ENCODE measurements around the gene GABRA4.

Gene GABRA4

GRCh38 chr4:46927201-46927600, 66.2 kb downstream of the GABRA4 start:
- no peak for DNase-seq

GRCh38 chr4:46924789-46925529, 68.4 kb downstream of the GABRA4 start:
- no peak for DNase-seq

DNA sequence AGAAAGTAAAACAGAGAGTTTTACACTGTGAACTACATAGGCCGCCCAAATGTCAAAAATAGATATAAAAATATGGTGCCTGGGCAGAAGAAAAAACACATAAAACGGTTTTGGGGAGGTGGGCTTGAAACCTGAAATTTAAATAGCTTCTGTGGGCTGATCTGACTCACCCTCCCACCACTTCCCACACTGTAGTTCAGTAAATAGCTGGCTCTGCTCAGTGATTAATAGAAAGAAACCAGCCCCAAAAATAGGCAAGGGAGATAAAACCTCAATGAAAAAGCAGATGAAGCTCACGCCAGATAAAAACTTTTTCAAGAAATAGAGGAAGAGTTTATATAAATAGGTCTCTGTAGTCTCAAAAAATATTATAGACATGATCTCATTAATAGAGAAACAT, 71.2 kb downstream of the GABRA4 start:
- no peak for DNase-seq

GRCh38 chr4:46909078-46909477, 84.3 kb downstream of the GABRA4 start, which contains the start of gene COX7B2:
TSS of gene COX7B2 (minus strand) at chr4:46909245. CDS start at chr4:46735192, 174,053 bp downstream.
- no peak for DNase-seq

DNA sequence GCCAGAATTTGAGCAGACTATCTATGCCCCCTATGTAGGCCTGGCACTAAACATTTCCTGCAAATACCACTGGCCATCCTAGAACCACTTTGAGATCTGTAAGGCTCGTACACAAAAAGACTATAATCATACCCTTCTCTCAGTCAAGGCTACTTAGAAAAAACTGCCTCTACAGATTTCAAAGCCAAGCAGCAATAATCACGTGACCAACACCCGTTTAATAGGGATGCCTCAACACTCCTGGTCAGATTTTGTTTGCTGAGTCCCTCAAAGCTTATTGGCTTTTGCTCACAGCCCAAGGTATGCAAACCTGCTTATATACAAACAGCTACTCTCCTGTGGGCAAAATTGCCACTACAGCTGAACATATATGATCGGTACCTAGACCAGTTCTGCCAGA, 85.2 kb downstream of the GABRA4 start:
- no peak for DNase-seq

DNA sequence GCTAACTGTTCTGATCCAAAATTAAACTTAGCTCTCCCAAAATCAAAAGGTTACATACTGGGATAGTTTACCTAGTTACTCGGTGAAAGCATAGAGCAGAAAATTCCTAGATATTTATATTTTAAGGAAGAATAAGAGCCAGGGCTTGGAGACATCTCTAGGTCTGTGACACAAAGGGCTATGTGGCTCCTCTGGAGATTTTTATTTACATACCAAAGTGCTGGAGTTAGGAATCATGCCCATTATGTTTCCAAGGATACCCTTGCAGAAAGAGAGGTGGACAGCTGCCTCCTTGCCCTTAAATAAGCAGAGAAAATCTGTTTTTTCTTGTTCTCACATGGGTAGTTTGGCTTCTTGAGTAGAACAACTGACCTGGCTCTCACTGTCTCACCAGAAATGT, 93.3 kb downstream of the GABRA4 start:
- no peak for DNase-seq

DNA sequence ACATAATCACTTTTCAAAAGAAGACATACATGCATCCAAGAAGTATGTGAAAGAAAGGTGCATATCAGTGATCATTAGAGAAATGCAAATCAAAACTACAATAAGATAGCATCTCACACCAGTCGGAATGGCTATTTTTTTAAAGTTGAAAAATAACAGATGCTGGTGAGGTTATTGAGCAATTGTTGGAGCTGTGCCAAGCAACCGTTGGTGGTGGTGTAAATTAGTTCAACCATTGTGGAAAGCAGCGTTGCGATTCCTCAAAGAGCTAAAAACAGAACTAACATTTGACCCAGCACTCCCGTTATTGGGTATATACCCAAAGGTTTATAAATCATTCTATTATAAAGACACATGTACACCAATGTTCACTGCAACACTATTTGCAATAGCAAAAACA, 98.6 kb downstream of the GABRA4 start:
- DNase-seq: no peak

DNA sequence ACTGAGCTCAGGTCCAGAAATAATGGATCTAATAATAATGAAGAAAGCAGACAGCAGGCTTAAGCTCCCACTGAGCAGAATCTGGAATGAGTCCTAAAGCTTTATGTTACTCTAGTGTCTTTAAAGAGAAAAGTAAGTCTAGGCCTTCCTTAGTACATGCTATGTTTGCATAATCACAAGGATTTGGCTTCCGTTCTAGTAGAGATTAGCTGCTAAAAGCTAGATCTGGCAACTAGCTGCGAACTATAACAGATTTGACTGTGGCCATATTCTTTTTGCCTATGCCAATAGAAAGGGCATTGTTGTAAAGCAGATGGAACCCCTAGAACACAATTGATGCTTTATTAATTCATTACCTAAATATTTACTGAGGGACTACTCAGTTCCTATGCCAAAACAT, 103.3 kb downstream of the GABRA4 start:
- no peak for DNase-seq

GRCh38 chr4:46889410-46889809, 104.0 kb downstream of the GABRA4 start:
- DNase-seq: no peak

DNA sequence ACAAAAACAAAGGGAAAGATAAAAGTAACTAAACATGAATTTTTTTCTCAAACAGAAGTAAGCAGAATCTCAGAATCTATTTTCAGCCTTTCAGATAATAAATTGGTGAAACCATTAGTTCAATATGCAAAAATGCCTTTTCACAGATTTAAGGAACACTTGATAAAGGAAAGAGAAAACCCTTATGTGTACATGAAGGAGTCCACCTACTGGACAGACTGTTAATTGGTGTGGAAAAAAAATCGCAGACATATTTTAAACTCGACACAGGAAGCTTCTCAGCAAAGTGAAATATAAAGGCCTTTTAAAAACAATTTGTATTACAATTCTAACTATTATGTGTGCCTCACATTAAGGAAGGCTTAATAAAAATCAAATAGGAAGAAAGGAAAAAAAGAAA, 106.7 kb downstream of the GABRA4 start:
- DNase-seq: no peak

DNA sequence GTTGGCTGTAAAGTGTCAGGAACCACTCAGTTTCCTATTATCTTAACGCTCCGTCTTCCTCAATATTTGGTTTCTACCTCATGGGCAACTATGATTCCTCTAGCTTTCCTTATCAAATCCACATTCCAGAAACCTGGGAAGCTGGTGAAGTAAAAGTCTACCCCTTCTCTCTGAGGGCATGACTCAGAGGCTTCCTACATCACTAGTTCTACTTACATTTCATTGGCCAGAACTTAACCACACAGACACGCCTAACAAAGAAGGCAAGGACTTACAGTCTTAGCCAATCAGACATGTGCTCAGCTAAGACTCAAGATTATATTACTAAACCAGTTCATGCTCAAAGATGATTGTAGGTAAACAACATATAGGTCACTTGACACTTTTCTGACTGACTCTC, 114.7 kb downstream of the GABRA4 start:
- DNase-seq: no peak

GRCh38 chr4:46874811-46875210, 118.6 kb downstream of the GABRA4 start:
- no peak for DNase-seq

DNA sequence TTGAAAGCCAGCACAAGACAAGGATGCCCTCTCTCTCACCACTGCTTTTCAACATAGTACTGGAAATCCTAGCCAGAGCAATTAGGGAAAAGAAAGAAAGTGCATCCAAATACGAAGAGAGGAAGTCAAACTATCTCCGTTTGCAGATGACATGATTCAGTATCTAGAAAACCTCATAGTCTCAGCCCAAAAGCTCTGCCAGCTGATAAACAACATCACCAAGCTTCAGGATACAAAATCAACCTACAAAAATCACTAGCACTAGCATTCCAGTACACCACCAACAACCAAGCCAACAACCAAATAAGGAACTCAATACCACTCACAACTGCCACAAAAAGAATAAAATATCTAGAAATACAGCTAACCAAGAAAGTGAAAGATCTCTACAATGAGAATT, 123.0 kb downstream of the GABRA4 start:
- no peak for DNase-seq
